Naive thymus-derived CD4-positive, alpha-beta T cell (primary cell): ENCODE data around the gene CLEC17A. TPM values are rescaled to one million over a fixed set of nuclear protein-coding genes. Genes with fewer than 3 reads are reported as not detected.
"Not testable (repeated sequence)": the region's sequence is repeated elsewhere in the genome, so short reads cannot be mapped to it uniquely, and the experiment has no call there.

ENCODE experiments used
- ATAC-seq: fragments of 150-1000 bp; cut with Tn5 transposase; 2 replicates; pipeline ENCODE4 v1.10.0; 2021; ENCODE audit warnings: mild to moderate bottlenecking, moderate library complexity
- CTCF ChIA-PET: fragments of 350-600 bp; sonication (Branson Sonifier 250); formaldehyde crosslinking; loops from one replicate; lab custom pipeline; 2021; ENCODE audit warnings: antibody characterized with exemption; lab: Charles Lee
- POLR2A ChIA-PET: fragments of 350-600 bp; sonication (Branson Sonifier 250); formaldehyde crosslinking; loops from one replicate; lab custom pipeline; 2021; ENCODE audit warnings: antibody characterized with exemption, inconsistent platforms; lab: Charles Lee
- DNase-seq, 9 donors: peaks; one replicate each; pipeline versions ENCODE4 v3.0.0 to v3.0.0-alpha.2; 2020 to 2022; ENCODE audit warnings: mixed read lengths in 1 of 9
- H3K27ac ChIP-seq: one replicate; pipeline ENCODE4 v1.7.0; 2013; ENCODE audit warnings: mild to moderate bottlenecking, low read depth, low read length, moderate library complexity
- H3K27me3 ChIP-seq, 2 donors: one replicate each; pipeline ENCODE4 v1.7.0; 2013; ENCODE audit warnings: low read length in 2 of 2, mild to moderate bottlenecking in 2 of 2, moderate library complexity in 2 of 2; ENCODE audit not compliant: control insufficient read depth in 2 of 2, insufficient read depth in 2 of 2
- H3K36me3 ChIP-seq, 3 experiments: 1 replicate in 2 of 3; 2 replicates in 1 of 3; pipeline ENCODE4 v1.7.0; 2013; ENCODE audit warnings: low read length in 3 of 3, mild to moderate bottlenecking in 3 of 3, moderate library complexity in 1 of 3; ENCODE audit not compliant: insufficient read depth in 3 of 3, control insufficient read depth in 2 of 3
- H3K4me1 ChIP-seq, 2 donors: one replicate each; pipeline ENCODE4 v1.7.0; 2013; ENCODE audit warnings: low read length in 2 of 2, mild to moderate bottlenecking in 2 of 2, moderate library complexity in 1 of 2; ENCODE audit not compliant: control insufficient read depth in 2 of 2, insufficient read depth in 2 of 2
- H3K4me3 ChIP-seq: 2 replicates; pipeline ENCODE4 v1.7.0; 2013; ENCODE audit warnings: mild to moderate bottlenecking, low read length
- H3K9me3 ChIP-seq, 3 experiments: 1 replicate in 2 of 3; 2 replicates in 1 of 3; pipeline ENCODE4 v1.7.0; 2013; ENCODE audit warnings: low read length in 3 of 3; ENCODE audit not compliant: control insufficient read depth in 2 of 3
- H3K27ac Mint-ChIP-seq, 9 donors: one replicate each; pipeline ENCODE4 v1.8.0; 2020 to 2022; ENCODE audit warnings: mixed read lengths in 9 of 9, mild to moderate bottlenecking in 8 of 9, moderate library complexity in 5 of 9, inconsistent platforms in 2 of 9
- H3K27me3 Mint-ChIP-seq, 5 donors: one replicate each; pipeline ENCODE4 v1.8.0; 2021 to 2022; ENCODE audit warnings: mixed read lengths in 5 of 5, mild to moderate bottlenecking in 1 of 5
- H3K36me3 Mint-ChIP-seq, 5 donors: one replicate each; pipeline ENCODE4 v1.8.0; 2020 to 2022; ENCODE audit warnings: mixed read lengths in 5 of 5, mild to moderate bottlenecking in 3 of 5, inconsistent platforms in 1 of 5
- H3K4me1 Mint-ChIP-seq, 7 donors: one replicate each; pipeline ENCODE4 v1.8.0; 2020 to 2022; ENCODE audit warnings: mixed read lengths in 7 of 7, mild to moderate bottlenecking in 3 of 7, inconsistent platforms in 1 of 7
- H3K4me3 Mint-ChIP-seq, 10 donors: one replicate each; pipeline ENCODE4 v1.8.0; 2020 to 2022; ENCODE audit warnings: mild to moderate bottlenecking in 10 of 10, mixed read lengths in 10 of 10, moderate library complexity in 6 of 10, inconsistent platforms in 2 of 10
- H3K9me3 Mint-ChIP-seq, 11 donors: one replicate each; pipeline ENCODE4 v1.8.0; 2020 to 2022; ENCODE audit warnings: mixed read lengths in 11 of 11, mild to moderate bottlenecking in 4 of 11, inconsistent platforms in 1 of 11, moderate library complexity in 1 of 11
- intact Hi-C, 2 donors: fragments of 100-400 bp; cut with micrococcal nuclease; formaldehyde crosslinking; loops; one replicate each; pipeline ENCODE4 v1.15.1; 2023
- polyA plus RNA-seq, 2 donors: library from polyadenylated mRNA; unstranded; fragments of 300-500 nt; fragmentation: Illumina TruSeq; gene quantifications; one replicate each; pipeline ENCODE4 v1.2.3, GENCODE V29; 2021
- total RNA-seq, 6 experiments: library from RNA in 5 of 6; stranded (reverse) in 5 of 6; gene quantifications; 1 replicate in 5 of 6; 2 replicates in 1 of 6; pipeline ENCODE4 v1.2.3 and lab custom pipeline; 2021 to 2026

Gene CLEC17A
- total and polyA plus RNA-seq, 7 experiments from 2014 or later: 0.13 to 0.83 (median 0.13) TPM; not detected in 4

- Mint-ChIP-seq H3K4me1 (peaks cover 35 to 70% (median 58%) of the 10 kb centered on the region in 7 donors), H3K27ac (peak overlapping the region; percentile 69 to 97 (median 84)), H3K4me3 (peak overlapping the region; percentile 30 to 80 (median 76)), H3K36me3 (peaks cover 0 to 14% (median 4%) of the 10 kb centered on the region in 5 donors)
- not testable (repeated sequence) for H3K9me3 Mint-ChIP-seq, H3K27me3 Mint-ChIP-seq, H3K4me3 ChIP-seq, H3K9me3 ChIP-seq, H3K27me3 ChIP-seq
- peak; percentile 52 to 90 (median 86) for DNase-seq
- POLR2A ChIA-PET: interaction anchor here (0.6 to 3.2 kb wide), 12 partner anchors 14 to 58 kb away, joined by 3 to 41 read pairs (median 4); partner anchors contain the start of genes DNAJB1, GIPC1, NDUFB7 and TECR
- H3K36me3 ChIP-seq: peaks cover 0 to 37% (median 0%) of the 10 kb centered on the region in 3 experiments
- H3K27ac ChIP-seq: peak overlapping the region; percentile 64
- intact Hi-C loops: loop anchor here (1.0 to 10.0 kb wide), 7 partner anchors 22 to 417 kb away; partner anchors contain the start of genes TECR (in 2 of the 2), ASF1B (in 1 of the 2), DNAJB1 (in 1 of the 2) and PKN1 (in 1 of the 2)
- H3K4me1 ChIP-seq: peaks cover 20 to 47% of the 10 kb centered on the region in 2 donors
- CTCF ChIA-PET: interaction anchor here (0.6 to 3.2 kb wide), 14 partner anchors 19 to 95 kb away, joined by 3 to 29 read pairs (median 4); partner anchors contain the start of gene PTGER1
- peak; percentile 100 for ATAC-seq
These were observed 31.5 kb upstream of the CLEC17A start for GRCh38 chr19:14551134-14552005.

DNA sequence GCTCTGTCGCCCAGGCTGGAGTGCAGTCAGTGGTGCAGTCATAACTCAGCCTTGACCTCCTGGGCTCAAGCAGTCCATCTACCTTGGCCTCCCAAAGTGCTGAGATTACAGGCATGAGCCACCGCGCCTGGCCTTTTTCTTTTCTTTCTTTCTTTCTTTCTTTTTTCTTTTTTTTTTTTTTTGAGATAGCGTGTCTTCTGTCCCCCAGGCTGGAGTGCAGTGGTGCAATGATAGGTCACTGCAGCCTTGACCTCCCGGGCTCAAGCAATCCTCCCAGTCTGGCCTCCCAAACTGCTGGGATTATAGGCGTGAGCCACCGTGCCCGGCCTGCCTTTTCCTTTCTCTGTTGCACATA is 30.9 kb upstream of the CLEC17A start:
- H3K27me3 Mint-ChIP-seq, DNase-seq, H3K9me3 ChIP-seq, H3K4me3 ChIP-seq, H3K9me3 Mint-ChIP-seq, H3K27me3 ChIP-seq, ATAC-seq: not testable (repeated sequence)
- ChIA-PET POLR2A (interaction anchor here (0.7 to 3.2 kb wide), 9 partner anchors 16 to 58 kb away, joined by 3 to 41 read pairs (median 13); partner anchors contain the start of genes DNAJB1 and GIPC1), CTCF (interaction anchor here (0.6 to 3.2 kb wide), 12 partner anchors 25 to 96 kb away, joined by 3 to 29 read pairs (median 4); partner anchors contain the start of gene PTGER1)
- Histone ChIP-seq H3K4me1 (peaks cover 24 to 53% of the 10 kb centered on the region in 2 donors), H3K27ac (peak overlapping the region; percentile 64), H3K36me3 (peaks cover 0 to 37% (median 0%) of the 10 kb centered on the region in 3 experiments)
- Mint-ChIP-seq H3K4me3 (peak overlapping the region in 7 of 10 donors; percentile 27 to 78 (median 76)), H3K27ac (peak overlapping the region in 8 of 9 donors; percentile 66 to 97 (median 88)), H3K4me1 (peaks cover 40 to 72% (median 58%) of the 10 kb centered on the region in 7 donors), H3K36me3 (peaks cover 0 to 14% (median 4%) of the 10 kb centered on the region in 5 donors)
- intact Hi-C loops: loop anchor here in 1 of 2 donors (5.0 to 10.0 kb wide), 2 partner anchors 120 to 417 kb away; partner anchors contain the start of genes ASF1B and PKN1

- ChIA-PET POLR2A (interaction anchor here (0.9 to 2.6 kb wide), 7 partner anchors 9 to 50 kb away, joined by 3 to 14 read pairs (median 4); partner anchors contain the start of gene DNAJB1), CTCF (interaction anchor here (0.7 kb wide), 1 partner anchor 10 kb away, joined by 3 read pairs; no protein-coding TSS in a partner anchor)
- ATAC-seq: no peak
- no peaks in the 10 kb centered on the region for H3K9me3 ChIP-seq
- H3K27ac ChIP-seq: peak overlapping the region; percentile 64
- Mint-ChIP-seq H3K27ac (peak overlapping the region in 7 of 9 donors; percentile 67 to 94 (median 84)), H3K36me3 (peaks cover 0 to 13% (median 4%) of the 10 kb centered on the region in 5 donors), H3K9me3 (no peaks in the 10 kb centered on the region), H3K4me1 (peaks cover 40 to 74% (median 57%) of the 10 kb centered on the region in 7 donors), H3K4me3 (peak overlapping the region in 3 of 10 donors; percentile 35 to 76 (median 39)), H3K27me3 (no peaks in the 10 kb centered on the region)
- H3K4me1 ChIP-seq: peaks cover 24 to 56% of the 10 kb centered on the region in 2 donors
- H3K4me3 ChIP-seq: no peak overlapping the region
- intact Hi-C loops: loop anchor here in 1 of 2 donors (5.0 to 10.0 kb wide), 2 partner anchors 121 to 418 kb away; partner anchors contain the start of genes ASF1B and PKN1
- H3K36me3 ChIP-seq: peaks cover 0 to 36% (median 0%) of the 10 kb centered on the region in 3 experiments
- H3K27me3 ChIP-seq: no peaks in the 10 kb centered on the region
- no peak for DNase-seq
These were observed 29.6 kb upstream of the CLEC17A start for GRCh38 chr19:14553042-14553938.

DNA sequence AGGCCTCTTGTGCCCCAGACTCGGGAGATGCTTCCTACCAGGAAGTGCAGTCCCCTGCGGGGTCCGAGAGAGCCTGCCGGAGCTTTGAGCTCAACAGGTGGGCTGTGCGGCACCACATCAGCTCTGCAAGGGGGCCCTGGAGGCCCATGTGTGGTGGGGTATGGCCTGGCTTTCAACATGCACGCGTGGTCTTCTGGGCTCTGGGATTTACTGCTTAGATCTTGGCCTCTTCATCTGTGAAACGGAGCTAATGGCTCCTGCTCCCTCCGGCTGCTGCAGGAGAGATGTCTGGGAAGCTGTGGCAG is 29.0 kb upstream of the CLEC17A start:
- intact Hi-C loops: loop anchor here in 1 of 2 donors (5.0 to 10.0 kb wide), 2 partner anchors 122 to 419 kb away; partner anchors contain the start of genes ASF1B and PKN1
- no peaks in the 10 kb centered on the region for H3K27me3 ChIP-seq
- H3K9me3 ChIP-seq: no peaks in the 10 kb centered on the region
- H3K27ac ChIP-seq: no peak overlapping the region
- ChIA-PET POLR2A (interaction anchor here (0.6 to 2.6 kb wide), 8 partner anchors 8 to 196 kb away, joined by 3 to 14 read pairs (median 4); partner anchors contain the start of gene DNAJB1), CTCF (interaction anchor here (0.7 to 1.9 kb wide), 3 partner anchors 11 to 55 kb away, joined by 3 to 6 read pairs (median 3); no protein-coding TSS in a partner anchor)
- H3K36me3 Mint-ChIP-seq: peaks cover 0 to 8% (median 4%) of the 10 kb centered on the region in 5 donors
- H3K4me3 ChIP-seq: no peak overlapping the region
- H3K9me3 Mint-ChIP-seq: no peaks in the 10 kb centered on the region
- peaks cover 40 to 77% (median 54%) of the 10 kb centered on the region in 7 donors for H3K4me1 Mint-ChIP-seq
- peaks cover 24 to 60% of the 10 kb centered on the region in 2 donors for H3K4me1 ChIP-seq
- peak overlapping the region in 7 of 9 donors; percentile 63 to 91 (median 77) for H3K27ac Mint-ChIP-seq
- ATAC-seq (no peak), DNase-seq (no peak)
- H3K36me3 ChIP-seq: peaks cover 0 to 34% (median 0%) of the 10 kb centered on the region in 3 experiments
- H3K4me3 Mint-ChIP-seq: peak overlapping the region in 1 of 10 donors; percentile 26
- no peaks in the 10 kb centered on the region for H3K27me3 Mint-ChIP-seq

- Histone ChIP-seq H3K27me3 (no peaks in the 10 kb centered on the region), H3K36me3 (peaks cover 0 to 29% (median 0%) of the 10 kb centered on the region in 3 experiments), H3K4me1 (peaks cover 24 to 60% of the 10 kb centered on the region in 2 donors), H3K4me3 (no peak overlapping the region), H3K27ac (no peak overlapping the region), H3K9me3 (no peaks in the 10 kb centered on the region)
- ChIA-PET CTCF (interaction anchor here (0.6 to 1.9 kb wide), 3 partner anchors 50 to 547 kb away, joined by 3 to 6 read pairs (median 3); no protein-coding TSS in a partner anchor), POLR2A (interaction anchor here (0.6 to 2.6 kb wide), 7 partner anchors 7 to 196 kb away, joined by 3 to 14 read pairs (median 4); partner anchors contain the start of gene DNAJB1)
- Mint-ChIP-seq H3K9me3 (no peaks in the 10 kb centered on the region), H3K27ac (peak overlapping the region in 7 of 9 donors; percentile 69 to 94 (median 77)), H3K4me3 (peak overlapping the region in 4 of 10 donors; percentile 16 to 33 (median 24)), H3K4me1 (peaks cover 40 to 82% (median 54%) of the 10 kb centered on the region in 7 donors), H3K36me3 (peaks cover 0 to 8% (median 4%) of the 10 kb centered on the region in 5 donors), H3K27me3 (no peaks in the 10 kb centered on the region)
- DNase-seq: no peak
- no peak for ATAC-seq
- intact Hi-C loops: loop anchor here in 1 of 2 donors (5.0 to 10.0 kb wide), 2 partner anchors 122 to 420 kb away; partner anchors contain the start of genes ASF1B and PKN1
These were observed 28.5 kb upstream of the CLEC17A start for GRCh38 chr19:14554382-14554812.
